Ascending aorta (tissue), 2 donors: ENCODE data around the gene SGSM1. TPM values are rescaled to one million over a fixed set of nuclear protein-coding genes. Genes with fewer than 3 reads are reported as not detected.

ENCODE experiments used
- DNase-seq, 2 donors: peaks; one replicate each; pipeline ENCODE4 v3.0.0-alpha.2; 2019; ENCODE audit warnings: low spot score in 2 of 2
- H3K27ac ChIP-seq, 2 donors: fragments of 200-600 bp; sonication (generic); one replicate each; pipeline ENCODE4 v1.5.1; 2016 to 2017; ENCODE audit warnings: mild to moderate bottlenecking in 1 of 2
- H3K27me3 ChIP-seq: fragments of 200-600 bp; sonication (generic); one replicate; pipeline ENCODE4 v1.5.1; 2017
- H3K36me3 ChIP-seq, 2 donors: fragments of 200-600 bp; sonication (generic); one replicate each; pipeline ENCODE4 v1.5.1; 2016
- H3K4me1 ChIP-seq, 2 donors: fragments of 200-600 bp; sonication (generic); one replicate each; pipeline ENCODE4 v1.5.1; 2016 to 2017; ENCODE audit warnings: mild to moderate bottlenecking in 1 of 2
- H3K4me3 ChIP-seq, 2 donors: fragments of 200-600 bp; sonication (generic); one replicate each; pipeline ENCODE4 v1.5.1; 2016 to 2017; ENCODE audit warnings: mild to moderate bottlenecking in 1 of 2
- H3K9me3 ChIP-seq, 2 donors: fragments of 200-600 bp; sonication (generic); one replicate each; pipeline ENCODE4 v1.5.1; 2016
- CTCF ChIP-seq, 3 experiments: fragments of 200-600 bp in 2 of 3; fragments of 450-650 bp in 1 of 3; sonication (generic) in 2 of 3; IDR thresholded peaks; one replicate each; pipeline ENCODE4 v1.5.1; 2016 to 2019; ENCODE audit warnings: antibody characterized with exemption in 3 of 3, mild to moderate bottlenecking in 1 of 3, moderate library complexity in 1 of 3
- intact Hi-C: fragments of 100-400 bp; cut with DNase I; formaldehyde crosslinking; loops from one replicate; pipeline ENCODE4 v1.15.1; 2023
- total RNA-seq: library from RNA; depleted of rRNA; stranded (reverse); fragments of >200 nt; gene quantifications from one replicate; pipeline ENCODE4 v1.1.0, GENCODE V29; 2016

The SGSM1 gene
- total RNA-seq, 1 donor from 2014 or later = 4.2 TPM

DNA sequence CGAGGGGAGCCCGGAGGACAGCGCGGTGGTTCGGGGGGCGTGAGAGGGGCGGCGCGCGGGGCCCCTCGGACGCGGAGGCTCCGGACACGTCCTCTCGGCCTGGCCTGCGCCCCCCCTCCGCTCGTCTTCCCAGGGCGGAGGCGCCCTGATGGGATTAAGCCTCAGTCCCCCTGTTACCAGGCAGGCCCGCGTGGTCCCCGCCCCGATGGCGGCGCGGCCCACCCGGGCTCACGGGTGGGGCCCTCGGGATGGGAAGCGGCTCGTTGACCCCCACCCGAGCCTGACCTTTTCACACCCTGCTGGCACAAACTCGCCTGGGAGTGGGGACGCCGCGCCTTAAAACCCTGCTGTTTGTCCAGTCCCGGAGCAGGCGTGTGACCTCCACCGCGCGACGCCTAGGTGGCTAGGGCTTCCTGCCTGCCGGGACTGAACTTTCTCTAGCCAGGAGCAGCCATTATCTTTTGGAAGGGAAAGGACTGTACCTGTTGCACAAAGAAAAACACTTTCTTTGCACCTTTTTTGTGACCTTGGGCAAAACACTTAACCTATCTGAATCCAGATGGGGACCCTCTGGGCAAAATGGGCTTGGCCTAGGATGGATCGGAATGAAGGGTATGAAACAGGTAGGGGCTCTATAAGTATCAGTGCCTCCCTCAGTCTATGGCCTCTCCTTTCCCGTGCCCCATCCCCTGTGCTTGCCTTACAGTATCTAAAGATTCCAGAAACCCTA, 147.5 kb downstream of the SGSM1 start:
- peak overlapping the region; percentile 39 to 51 for H3K27ac ChIP-seq
- H3K27me3 ChIP-seq = no peaks in the 10 kb centered on the region
- intact Hi-C loops = loop anchor here (5.0 kb wide), 1 partner anchor 39 kb away; no protein-coding TSS in a partner anchor
- no peak for TF ChIP-seq CTCF (IDR thresholded peaks at IDR 0.05)
- H3K9me3 ChIP-seq = no peaks in the 10 kb centered on the region
- H3K4me1 ChIP-seq = no peaks in the 10 kb centered on the region
- H3K36me3 ChIP-seq = no peaks in the 10 kb centered on the region
- DNase-seq = no peak
- H3K4me3 ChIP-seq = peak overlapping the region; percentile 82 to 94

DNA sequence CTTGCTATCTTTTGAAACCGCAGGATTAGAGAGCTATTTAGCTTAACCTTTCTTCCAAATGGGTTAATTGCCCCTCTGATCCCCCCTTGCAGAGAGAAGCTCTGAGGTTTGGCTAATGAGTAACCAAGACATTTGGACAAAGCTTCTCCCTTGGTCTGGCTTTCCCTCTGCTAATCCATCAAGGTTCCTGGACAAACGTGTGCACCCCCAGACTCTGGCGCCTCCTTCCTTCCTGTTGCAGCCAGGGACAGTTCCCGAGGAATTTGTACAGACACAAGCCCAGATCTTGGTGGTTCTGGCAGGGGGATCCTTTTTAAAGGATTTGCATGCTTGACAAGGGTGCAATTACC, 148.1 kb downstream of the SGSM1 start:
- no peaks in the 10 kb centered on the region for H3K36me3 ChIP-seq
- no peaks in the 10 kb centered on the region for H3K9me3 ChIP-seq
- H3K4me3 ChIP-seq = no peak overlapping the region
- no peak for TF ChIP-seq CTCF (IDR thresholded peaks at IDR 0.05)
- intact Hi-C loops = loop anchor here (5.0 kb wide), 1 partner anchor 38 kb away; no protein-coding TSS in a partner anchor
- no peak overlapping the region for H3K27ac ChIP-seq
- no peaks in the 10 kb centered on the region for H3K4me1 ChIP-seq
- DNase-seq = no peak
- H3K27me3 ChIP-seq = no peaks in the 10 kb centered on the region

- no peak overlapping the region for H3K27ac ChIP-seq
- H3K27me3 ChIP-seq = no peaks in the 10 kb centered on the region
- intact Hi-C loops = loop anchor here (5.0 kb wide), 1 partner anchor 37 kb away; no protein-coding TSS in a partner anchor
- DNase-seq = no peak
- no peak for TF ChIP-seq CTCF (IDR thresholded peaks at IDR 0.05)
- H3K36me3 ChIP-seq = no peaks in the 10 kb centered on the region
- no peak overlapping the region for H3K4me3 ChIP-seq
- H3K4me1 ChIP-seq = no peaks in the 10 kb centered on the region
- H3K9me3 ChIP-seq = no peaks in the 10 kb centered on the region
Measured at GRCh38 chr22:24954856-24955255, 148.8 kb downstream of the SGSM1 start.

GRCh38 chr22:24957043-24957442, 151.0 kb downstream of the SGSM1 start:
- no peaks in the 10 kb centered on the region for H3K36me3 ChIP-seq
- no peaks in the 10 kb centered on the region for H3K4me1 ChIP-seq
- no peaks in the 10 kb centered on the region for H3K9me3 ChIP-seq
- intact Hi-C loops = no loop called here
- H3K4me3 ChIP-seq = no peak overlapping the region
- H3K27ac ChIP-seq = no peak overlapping the region
- TF ChIP-seq CTCF (IDR thresholded peaks at IDR 0.05) = no peak
- H3K27me3 ChIP-seq = no peaks in the 10 kb centered on the region
- no peak for DNase-seq

GRCh38 chr22:24961217-24961844, 155.3 kb downstream of the SGSM1 start:
- no peaks in the 10 kb centered on the region for H3K36me3 ChIP-seq
- no peak for TF ChIP-seq CTCF (IDR thresholded peaks at IDR 0.05)
- H3K27me3 ChIP-seq = no peaks in the 10 kb centered on the region
- no peaks in the 10 kb centered on the region for H3K9me3 ChIP-seq
- no peak overlapping the region for H3K4me3 ChIP-seq
- no peak for DNase-seq
- intact Hi-C loops = no loop called here
- no peak overlapping the region for H3K27ac ChIP-seq
- H3K4me1 ChIP-seq = no peaks in the 10 kb centered on the region
